GM23248 (cell line): ENCODE results near the gene RAB28.

Source experiments
- EZH2 ChIP-seq: fragments of 200-600 bp; sonication (generic); IDR thresholded peaks from 2 replicates; pipeline ENCODE4 v1.6.1; 2018; ENCODE audit warnings: antibody characterized with exemption, mild to moderate bottlenecking; ENCODE audit not compliant: insufficient read depth, poor library complexity, severe bottlenecking
- EZH2phosphoT487 ChIP-seq: fragments of 200-600 bp; sonication (generic); IDR thresholded peaks from 2 replicates; pipeline ENCODE4 v1.6.1; 2018; ENCODE audit warnings: antibody characterized with exemption, moderate library complexity, mild to moderate bottlenecking, low read depth; ENCODE audit not compliant: insufficient read depth

DNA sequence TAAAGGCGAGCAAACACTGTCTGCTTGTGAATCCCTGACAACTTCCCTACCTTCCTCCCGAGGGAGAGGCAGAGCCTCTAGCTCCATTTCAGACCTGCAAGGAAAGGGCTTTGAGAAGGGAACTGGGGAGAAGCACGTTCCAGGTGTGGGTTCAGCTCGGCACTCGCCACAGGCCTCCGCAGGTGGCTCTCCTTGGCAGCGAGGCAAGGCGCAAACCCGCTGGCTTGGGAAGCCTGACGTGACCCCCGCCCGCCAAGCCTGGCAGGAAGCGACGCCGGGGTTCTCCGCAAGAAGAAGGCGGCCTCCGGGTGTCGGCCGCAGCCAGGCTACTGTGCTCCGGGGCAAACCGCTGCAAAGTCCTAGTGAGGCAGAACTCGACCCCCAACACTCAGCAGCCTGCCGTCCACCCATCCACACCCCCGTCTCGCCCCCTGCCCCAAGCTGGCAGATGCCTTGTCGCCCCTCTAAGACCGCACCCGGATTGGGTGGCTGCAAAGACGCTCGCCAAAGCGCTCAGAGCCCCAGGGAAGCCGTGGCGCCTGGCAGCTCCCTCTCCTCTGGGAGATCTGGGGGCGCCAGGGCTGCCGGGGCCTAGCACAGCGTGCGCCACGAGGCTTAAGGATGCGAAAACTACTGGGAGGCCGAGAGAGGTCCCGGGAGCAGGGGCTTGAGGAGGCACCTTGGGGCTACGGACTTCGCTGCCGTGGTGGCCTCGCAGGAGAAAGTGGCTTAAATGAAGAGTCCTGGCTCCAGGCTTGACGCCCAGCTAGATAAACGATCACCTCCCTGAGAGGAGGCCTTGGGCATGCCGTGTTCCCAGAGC is 38.4 kb upstream of the RAB28 start:
- TF ChIP-seq EZH2phosphoT487 (no peak), EZH2 (peak; percentile 17)
